RWPE2 (cell line): ENCODE results near the gene P2RY14.
A peak's percentile ranks its signal among the peaks of the same experiment; 100 is the strongest.

Source experiments
- ATAC-seq: fragments of 200-7000 bp; cut with Tn5 transposase; 3 replicates; pipeline ENCODE4 v1.9.1; 2021; ENCODE audit warnings: low read depth
- DNase-seq: peaks from one replicate; pipeline ENCODE4 v3.0.0-alpha.2; 2020; ENCODE audit warnings: low spot score
- H3K27ac ChIP-seq: fragments of 450-650 bp; 2 replicates; pipeline ENCODE4 v1.5.1; 2017; ENCODE audit warnings: mild to moderate bottlenecking; ENCODE audit not compliant: poor library complexity, severe bottlenecking
- H3K27me3 ChIP-seq: fragments of 250-450 bp; sonication (Bioruptor Pico); 2 replicates; pipeline ENCODE4 v1.5.1; 2021; ENCODE audit warnings: mild to moderate bottlenecking, moderate library complexity; ENCODE audit not compliant: insufficient read depth, poor library complexity, severe bottlenecking
- H3K36me3 ChIP-seq: fragments of 250-450 bp; sonication (Bioruptor Pico); 2 replicates; pipeline ENCODE4 v1.5.1; 2020; ENCODE audit warnings: low read depth, mild to moderate bottlenecking, moderate library complexity
- H3K4me1 ChIP-seq: fragments of 250-450 bp; sonication (Bioruptor Pico); 2 replicates; pipeline ENCODE4 v1.5.1; 2021; ENCODE audit warnings: mild to moderate bottlenecking, moderate library complexity; ENCODE audit not compliant: insufficient read depth, poor library complexity, severe bottlenecking
- H3K4me3 ChIP-seq: fragments of 250-450 bp; sonication (Bioruptor Pico); 2 replicates; pipeline ENCODE4 v1.5.1; 2021; ENCODE audit warnings: mild to moderate bottlenecking, moderate library complexity; ENCODE audit not compliant: severe bottlenecking
- H3K9me3 ChIP-seq: fragments of 250-450 bp; sonication (Bioruptor Pico); 2 replicates; pipeline ENCODE4 v1.5.1; 2021; ENCODE audit warnings: mild to moderate bottlenecking, moderate library complexity; ENCODE audit not compliant: severe bottlenecking
- TF ChIP-seq, protein P1 (sequence below): fragments of 450-650 bp; IDR thresholded peaks from one replicate; pipeline ENCODE4 v1.5.1; 2017; ENCODE audit warnings: mild to moderate bottlenecking, moderate library complexity; ENCODE audit not compliant: poor library complexity, severe bottlenecking

P2RY14 gene

DNA sequence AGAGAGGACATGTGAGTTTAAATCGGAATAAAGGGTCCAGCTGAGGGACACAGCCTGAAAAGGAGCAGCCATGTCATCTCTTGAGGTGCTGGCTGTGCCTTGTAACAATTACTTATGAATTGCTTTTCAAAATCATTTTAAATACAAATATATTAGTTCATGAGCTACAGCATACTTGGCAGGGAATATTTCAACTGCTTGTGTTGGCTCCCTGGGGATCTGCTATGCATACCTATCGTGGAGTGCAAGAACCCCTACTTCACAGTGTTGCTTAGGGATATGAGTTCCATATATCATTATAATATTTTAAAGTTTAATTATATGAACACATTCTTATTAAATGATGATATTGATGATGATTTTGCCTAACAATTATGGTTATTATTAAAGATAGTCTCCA is 19.1 kb upstream of the P2RY14 start:
- no peak for ATAC-seq
- H3K36me3 ChIP-seq, result peaks cover 90% of the 10 kb centered on the region

GRCh38 chr3:151296226-151296625 is 17.9 kb upstream of the P2RY14 start:
- Histone ChIP-seq H3K4me1 (peaks cover 2% of the 10 kb centered on the region), H3K9me3 (no peaks in the 10 kb centered on the region), H3K4me3 (no peak overlapping the region), H3K27ac (no peak overlapping the region), H3K27me3 (no peaks in the 10 kb centered on the region), H3K36me3 (peaks cover 84% of the 10 kb centered on the region)
- DNase-seq (no peak), ATAC-seq (no peak)
- TF ChIP-seq, protein P1, sequence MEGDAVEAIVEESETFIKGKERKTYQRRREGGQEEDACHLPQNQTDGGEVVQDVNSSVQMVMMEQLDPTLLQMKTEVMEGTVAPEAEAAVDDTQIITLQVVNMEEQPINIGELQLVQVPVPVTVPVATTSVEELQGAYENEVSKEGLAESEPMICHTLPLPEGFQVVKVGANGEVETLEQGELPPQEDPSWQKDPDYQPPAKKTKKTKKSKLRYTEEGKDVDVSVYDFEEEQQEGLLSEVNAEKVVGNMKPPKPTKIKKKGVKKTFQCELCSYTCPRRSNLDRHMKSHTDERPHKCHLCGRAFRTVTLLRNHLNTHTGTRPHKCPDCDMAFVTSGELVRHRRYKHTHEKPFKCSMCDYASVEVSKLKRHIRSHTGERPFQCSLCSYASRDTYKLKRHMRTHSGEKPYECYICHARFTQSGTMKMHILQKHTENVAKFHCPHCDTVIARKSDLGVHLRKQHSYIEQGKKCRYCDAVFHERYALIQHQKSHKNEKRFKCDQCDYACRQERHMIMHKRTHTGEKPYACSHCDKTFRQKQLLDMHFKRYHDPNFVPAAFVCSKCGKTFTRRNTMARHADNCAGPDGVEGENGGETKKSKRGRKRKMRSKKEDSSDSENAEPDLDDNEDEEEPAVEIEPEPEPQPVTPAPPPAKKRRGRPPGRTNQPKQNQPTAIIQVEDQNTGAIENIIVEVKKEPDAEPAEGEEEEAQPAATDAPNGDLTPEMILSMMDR, result no peak

More for the DNA sequence above, 19.1 kb upstream of the P2RY14 start:
- Histone ChIP-seq H3K9me3 (no peaks in the 10 kb centered on the region), H3K27me3 (no peaks in the 10 kb centered on the region), H3K4me3 (no peak overlapping the region), H3K4me1 (peaks cover 14% of the 10 kb centered on the region), H3K27ac (no peak overlapping the region)
- DNase-seq, result no peak
- TF ChIP-seq, protein P1, result no peak

DNA sequence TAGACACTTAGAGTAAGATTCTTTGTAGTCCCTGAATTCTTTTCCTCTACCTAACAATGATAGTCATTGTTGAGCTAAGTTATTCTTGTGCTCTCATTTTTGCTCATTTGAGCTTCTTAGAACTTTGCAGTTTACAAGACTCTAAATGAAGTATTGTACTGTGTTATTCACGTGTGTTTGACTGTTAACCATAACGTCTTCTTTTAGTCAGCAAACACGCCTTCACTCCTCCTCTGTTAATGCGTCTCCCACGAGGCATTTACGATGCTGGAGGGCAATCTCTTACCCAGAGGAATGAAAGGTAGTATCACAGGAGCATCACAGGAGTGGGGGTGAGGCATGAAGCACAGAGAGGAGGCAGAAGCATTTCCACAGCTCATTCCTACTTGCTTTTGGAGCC is 14.8 kb upstream of the P2RY14 start:
- Histone ChIP-seq H3K27me3 (no peaks in the 10 kb centered on the region), H3K9me3 (no peaks in the 10 kb centered on the region), H3K4me3 (no peak overlapping the region), H3K27ac (no peak overlapping the region), H3K4me1 (no peaks in the 10 kb centered on the region), H3K36me3 (peaks cover 55% of the 10 kb centered on the region)
- TF ChIP-seq, protein P1, result no peak
- peak; percentile 47; the same call in 2 of the 3 replicates for ATAC-seq
- DNase-seq, result no peak

DNA sequence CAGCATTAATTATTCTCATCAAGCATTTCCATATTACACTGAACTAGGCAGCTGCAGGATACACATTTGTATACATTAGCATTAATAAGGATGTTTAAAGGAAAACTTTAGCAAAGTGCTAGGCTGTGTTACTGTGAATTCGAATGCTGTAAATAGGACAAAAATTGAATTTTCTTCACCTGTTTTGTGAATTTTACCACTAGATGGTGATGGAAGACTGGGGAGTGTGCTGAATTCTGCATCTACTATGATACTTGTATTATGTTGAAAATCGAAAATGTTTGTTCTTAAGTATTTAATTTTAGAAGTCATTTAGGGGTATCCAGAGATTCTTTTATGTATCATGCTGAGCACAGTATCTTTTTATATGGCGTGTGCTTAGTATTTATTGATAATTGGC is 12.3 kb upstream of the P2RY14 start:
- no peaks in the 10 kb centered on the region for H3K9me3 ChIP-seq
- H3K36me3 ChIP-seq, result peaks cover 30% of the 10 kb centered on the region
- H3K4me1 ChIP-seq, result no peaks in the 10 kb centered on the region
- no peaks in the 10 kb centered on the region for H3K27me3 ChIP-seq
- no peak for DNase-seq
- peak; percentile 43; the same call in 1 of the 3 replicates for ATAC-seq
- no peak overlapping the region for H3K4me3 ChIP-seq
- TF ChIP-seq, protein P1, result peak; percentile 86
- H3K27ac ChIP-seq, result no peak overlapping the region

- ATAC-seq (no peak), DNase-seq (no peak)
- Histone ChIP-seq H3K4me3 (no peak overlapping the region), H3K4me1 (no peaks in the 10 kb centered on the region), H3K27ac (no peak overlapping the region), H3K27me3 (no peaks in the 10 kb centered on the region), H3K36me3 (peaks cover 18% of the 10 kb centered on the region), H3K9me3 (no peaks in the 10 kb centered on the region)
- TF ChIP-seq, protein P1, result no peak
Observed at GRCh38 chr3:151289445-151289844, 11.1 kb upstream of the P2RY14 start.
